Activated B cell treated with CpG ODN at 0.5 μM for 24 hours (primary cell): ENCODE results near the gene ZNF845. TPM values are rescaled to one million over a fixed set of nuclear protein-coding genes. Genes with fewer than 3 reads are reported as not detected.
A peak's percentile ranks its signal among the peaks of the same experiment; 100 is the strongest.
"Not testable (repeated sequence)": the region's sequence is repeated elsewhere in the genome, so short reads cannot be mapped to it uniquely, and the experiment has no call there.

Experiments used
- ATAC-seq: fragments of 200-7000 bp; cut with Tn5 transposase; one replicate; pipeline ENCODE4 v1.10.0; 2021; ENCODE audit warnings: low read depth, mild to moderate bottlenecking, moderate library complexity
- CTCF ChIA-PET: fragments of 350-600 bp; sonication (Branson Sonifier 250); formaldehyde crosslinking; loops from one replicate; lab custom pipeline; 2021; ENCODE audit warnings: antibody characterized with exemption; lab: Charles Lee
- POLR2A ChIA-PET: fragments of 350-600 bp; sonication (Branson Sonifier 250); formaldehyde crosslinking; loops from one replicate; lab custom pipeline; 2021; ENCODE audit warnings: antibody characterized with exemption; lab: Charles Lee
- DNase-seq: peaks from one replicate; pipeline ENCODE4 v3.0.0; 2022
- H3K27ac Mint-ChIP-seq: one replicate; pipeline ENCODE4 v1.8.0; 2020; ENCODE audit warnings: mixed read lengths
- H3K27me3 Mint-ChIP-seq: one replicate; pipeline ENCODE4 v1.8.0; 2021; ENCODE audit warnings: mixed read lengths
- H3K36me3 Mint-ChIP-seq: one replicate; pipeline ENCODE4 v1.8.0; 2021; ENCODE audit warnings: low read depth, mixed read lengths
- H3K4me1 Mint-ChIP-seq: one replicate; pipeline ENCODE4 v1.8.0; 2021; ENCODE audit warnings: mixed read lengths
- H3K4me3 Mint-ChIP-seq: one replicate; pipeline ENCODE4 v1.8.0; 2020; ENCODE audit warnings: mild to moderate bottlenecking, mixed read lengths
- H3K9me3 Mint-ChIP-seq: one replicate; pipeline ENCODE4 v1.8.0; 2020; ENCODE audit warnings: mixed read lengths
- CTCF ChIP-seq: fragments of 200-600 bp; IDR thresholded peaks from one replicate; pipeline ENCODE4 v1.8.0; 2022; ENCODE audit warnings: antibody characterized with exemption, mild to moderate bottlenecking
- intact Hi-C: fragments of 100-400 bp; cut with micrococcal nuclease; formaldehyde crosslinking; loops from one replicate; pipeline ENCODE4 v1.15.1; 2024
- total RNA-seq: library from RNA; stranded (reverse); gene quantifications from 2 replicates; pipeline ENCODE4 v1.2.3, GENCODE V29; 2022

The ZNF845 gene
- total RNA-seq: 11.6 and 11.9 TPM in 2 replicates

- Mint-ChIP-seq H3K27me3 (peaks cover 4% of the 10 kb centered on the region), H3K9me3 (peaks cover 8% of the 10 kb centered on the region), H3K4me1 (peaks cover 30% of the 10 kb centered on the region), H3K27ac (peak within 1 kb of the TSS; percentile 91), H3K36me3 (peaks cover 34% of the 10 kb centered on the region), H3K4me3 (peak within 1 kb of the TSS; percentile 95)
- DNase-seq (peak; percentile 99), ATAC-seq (peak; percentile 99)
- ChIA-PET POLR2A (interaction anchor here (0.5 to 1.1 kb wide), 6 partner anchors 16 to 964 kb away, joined by 3 to 4 read pairs (median 3); partner anchors contain the start of genes ZNF677 and ZNF880), CTCF (no interaction called here)
- no peak for TF ChIP-seq CTCF
- intact Hi-C loops: loop anchor here (1.0 to 10.0 kb wide), 11 partner anchors 32 to 1039 kb away; partner anchors contain the start of genes ZNF160, ZNF320, ZNF480 and ZNF525
Observed at GRCh38 chr19:53333463-53334449, at the start of gene ZNF845. ZNF845 (plus strand) TSS chr19:53333749; CDS start chr19:53341308, 7,559 bp downstream.

- DNase-seq (no peak), ATAC-seq (no peak)
- H3K9me3 Mint-ChIP-seq: peaks cover 3% of the 10 kb centered on the region
- H3K4me3 Mint-ChIP-seq: no peak overlapping the region
- no peaks in the 10 kb centered on the region for H3K27me3 Mint-ChIP-seq
- no peak for TF ChIP-seq CTCF
- H3K27ac Mint-ChIP-seq: no peak overlapping the region
- H3K4me1 Mint-ChIP-seq: no peaks in the 10 kb centered on the region
- H3K36me3 Mint-ChIP-seq: no peaks in the 10 kb centered on the region
- POLR2A ChIA-PET: no interaction called here
- CTCF ChIA-PET: no interaction called here
- intact Hi-C loops: no loop called here
Observed at GRCh38 chr19:53285087-53285486, 48.5 kb upstream of the ZNF845 start.

GRCh38 chr19:53290758-53291549 is 42.6 kb upstream of the ZNF845 start:
- H3K9me3 Mint-ChIP-seq: peaks cover 24% of the 10 kb centered on the region
- no peaks in the 10 kb centered on the region for H3K4me1 Mint-ChIP-seq
- DNase-seq (no peak), ATAC-seq (no peak)
- no peaks in the 10 kb centered on the region for H3K36me3 Mint-ChIP-seq
- intact Hi-C loops: no loop called here
- ChIA-PET CTCF (no interaction called here), POLR2A (no interaction called here)
- no peaks in the 10 kb centered on the region for H3K27me3 Mint-ChIP-seq
- no peak overlapping the region for H3K27ac Mint-ChIP-seq
- no peak for TF ChIP-seq CTCF
- H3K4me3 Mint-ChIP-seq: no peak overlapping the region

- no peaks in the 10 kb centered on the region for H3K36me3 Mint-ChIP-seq
- DNase-seq (no peak), ATAC-seq (no peak)
- H3K4me1 Mint-ChIP-seq: no peaks in the 10 kb centered on the region
- H3K27me3 Mint-ChIP-seq: no peaks in the 10 kb centered on the region
- H3K4me3 Mint-ChIP-seq: no peak overlapping the region
- CTCF ChIA-PET: no interaction called here
- TF ChIP-seq CTCF: no peak
- POLR2A ChIA-PET: no interaction called here
- H3K27ac Mint-ChIP-seq: no peak overlapping the region
- H3K9me3 Mint-ChIP-seq: peaks cover 28% of the 10 kb centered on the region
- intact Hi-C loops: no loop called here
Observed at GRCh38 chr19:53294786-53295441, 38.6 kb upstream of the ZNF845 start.

- CTCF ChIA-PET, H3K27ac Mint-ChIP-seq, DNase-seq, H3K4me3 Mint-ChIP-seq, H3K9me3 Mint-ChIP-seq, H3K4me1 Mint-ChIP-seq, intact Hi-C loops, POLR2A ChIA-PET, H3K36me3 Mint-ChIP-seq, H3K27me3 Mint-ChIP-seq: not testable (repeated sequence)
- ATAC-seq: peak; percentile 31
Observed at GRCh38 chr19:53301341-53301740, 32.2 kb upstream of the ZNF845 start.
